HG03139 (cell line): ENCODE results near the gene OXCT2.

Experiments used
- ATAC-seq: cut with Tn5 transposase; IDR thresholded peaks from one replicate; pipeline ENCODE4 v1.9.1; 2021; ENCODE audit not compliant: unreplicated experiment

Gene OXCT2

GRCh38 chr1:39737546-39738169 is 33.5 kb downstream of the OXCT2 start:
- ATAC-seq: no peak

GRCh38 chr1:39735731-39736130 is 35.4 kb downstream of the OXCT2 start:
- no peak for ATAC-seq

GRCh38 chr1:39733161-39733560 is 38.0 kb downstream of the OXCT2 start:
- no peak for ATAC-seq

- no peak for ATAC-seq
These were observed 38.4 kb downstream of the OXCT2 start for GRCh38 chr1:39732730-39733129.

- ATAC-seq: no peak
These were observed 41.3 kb downstream of the OXCT2 start for GRCh38 chr1:39729842-39730241.

GRCh38 chr1:39729030-39729429 is 42.1 kb downstream of the OXCT2 start:
- no peak for ATAC-seq

GRCh38 chr1:39727932-39728317 is 43.2 kb downstream of the OXCT2 start:
- ATAC-seq: no peak

GRCh38 chr1:39727221-39727931 is 43.8 kb downstream of the OXCT2 start:
- ATAC-seq: no peak

GRCh38 chr1:39726600-39726999 is 44.5 kb downstream of the OXCT2 start:
- no peak for ATAC-seq

GRCh38 chr1:39722495-39722894 is 48.7 kb downstream of the OXCT2 start:
- no peak for ATAC-seq

- ATAC-seq: no peak
These were observed 49.5 kb downstream of the OXCT2 start for GRCh38 chr1:39721664-39722063.

GRCh38 chr1:39720094-39720999 is 50.8 kb downstream of the OXCT2 start:
- ATAC-seq: no peak
